WTC11 (cell line): ENCODE measurements around the gene TMEM72. TPM values are rescaled to one million over a fixed set of nuclear protein-coding genes. Genes with fewer than 3 reads are reported as not detected.

Experiments
- ATAC-seq: fragments of 200-7000 bp; cut with Tn5 transposase; 2 replicates; pipeline ENCODE4 v1.10.0; 2021; ENCODE audit warnings: mild to moderate bottlenecking, moderate library complexity
- CTCF ChIA-PET: fragments of 300-600 bp; sonication (Branson Sonifier 250); formaldehyde crosslinking; loops from one replicate; lab custom pipeline; 2021; ENCODE audit warnings: antibody characterized with exemption; lab: Charles Lee
- POLR2A ChIA-PET: fragments of 350-600 bp; sonication (Branson Sonifier 250); formaldehyde crosslinking; loops from one replicate; lab custom pipeline; 2021; ENCODE audit warnings: antibody characterized with exemption; lab: Charles Lee
- DNase-seq: peaks from one replicate; pipeline ENCODE4 v3.0.0; 2021; ENCODE audit warnings: low spot score
- H3K27ac Mint-ChIP-seq: 2 replicates; pipeline ENCODE4 v1.8.0; 2021; ENCODE audit warnings: mixed read lengths
- H3K27me3 Mint-ChIP-seq: 2 replicates; pipeline ENCODE4 v1.8.0; 2021; ENCODE audit warnings: low read depth, mild to moderate bottlenecking, moderate library complexity, mixed read lengths
- H3K36me3 Mint-ChIP-seq: 2 replicates; pipeline ENCODE4 v1.8.0; 2021; ENCODE audit warnings: mixed read lengths
- H3K4me1 Mint-ChIP-seq: 2 replicates; pipeline ENCODE4 v1.8.0; 2022; ENCODE audit warnings: mixed read lengths
- H3K4me3 Mint-ChIP-seq: 2 replicates; pipeline ENCODE4 v1.8.0; 2021; ENCODE audit warnings: mild to moderate bottlenecking, moderate library complexity, mixed read lengths
- H3K9me3 Mint-ChIP-seq: 2 replicates; pipeline ENCODE4 v1.8.0; 2021; ENCODE audit warnings: mixed read lengths
- AR ChIP-seq: fragments of 250-450 bp; sonication (Bioruptor Pico); IDR thresholded peaks from 2 replicates; pipeline ENCODE4 v1.9.0; 2021; ENCODE audit warnings: mild to moderate bottlenecking
- ATF1 ChIP-seq: sonication (generic); formaldehyde crosslinking; IDR thresholded peaks from 2 replicates; pipeline ENCODE4 v1.8.1; 2023; ENCODE audit warnings: mild to moderate bottlenecking, moderate library complexity, missing genetic modification reagents
- ATF6 ChIP-seq: sonication (generic); formaldehyde crosslinking; IDR thresholded peaks from 2 replicates; pipeline ENCODE4 v1.8.1; 2023; ENCODE audit warnings: mild to moderate bottlenecking, missing genetic modification reagents
- FOXJ3 ChIP-seq: sonication (generic); formaldehyde crosslinking; IDR thresholded peaks from 2 replicates; pipeline ENCODE4 v1.9.0; 2021; ENCODE audit warnings: missing genetic modification reagents, mild to moderate bottlenecking, borderline replicate concordance
- GABPB1 ChIP-seq: sonication (generic); formaldehyde crosslinking; IDR thresholded peaks from 2 replicates; pipeline ENCODE4 v1.8.1; 2023; ENCODE audit warnings: mild to moderate bottlenecking, missing genetic modification reagents
- GTF2I ChIP-seq: fragments of 250-450 bp; sonication (Bioruptor Pico); conservative IDR thresholded peaks from 2 replicates; pipeline ENCODE4 v1.4.0; 2021; ENCODE audit warnings: mild to moderate bottlenecking
- MXD4 ChIP-seq: fragments of 250-450 bp; sonication (Bioruptor Pico); IDR thresholded peaks from 2 replicates; pipeline ENCODE4 v1.8.0; 2021; ENCODE audit warnings: mild to moderate bottlenecking, moderate library complexity, borderline replicate concordance
- NFE2L1 ChIP-seq: sonication (generic); formaldehyde crosslinking; IDR thresholded peaks from 2 replicates; pipeline ENCODE4 v1.8.1; 2023; ENCODE audit warnings: missing genetic modification reagents
- PREB ChIP-seq: sonication (generic); formaldehyde crosslinking; IDR thresholded peaks from 2 replicates; pipeline ENCODE4 v1.8.1; 2022; ENCODE audit warnings: mild to moderate bottlenecking, missing genetic modification reagents, moderate library complexity, borderline replicate concordance
- PRRX2 ChIP-seq: fragments of 250-450 bp; sonication (Bioruptor Pico); IDR thresholded peaks from 2 replicates; pipeline ENCODE4 v1.8.0; 2021; ENCODE audit warnings: mild to moderate bottlenecking
- TP53 ChIP-seq: sonication (generic); formaldehyde crosslinking; IDR thresholded peaks from 2 replicates; pipeline ENCODE4 v1.8.1; 2023; ENCODE audit warnings: mild to moderate bottlenecking, missing genetic modification reagents
- ZNF232 ChIP-seq: sonication (generic); formaldehyde crosslinking; IDR thresholded peaks from 2 replicates; pipeline ENCODE4 v1.8.0; 2022; ENCODE audit warnings: mild to moderate bottlenecking, missing genetic modification reagents
- ZNF281 ChIP-seq: sonication (generic); formaldehyde crosslinking; IDR thresholded peaks from 2 replicates; pipeline ENCODE4 v1.8.0; 2023; ENCODE audit warnings: mild to moderate bottlenecking, missing genetic modification reagents
- ZNF423 ChIP-seq: fragments of 250-450 bp; sonication (Bioruptor Pico); IDR thresholded peaks from 2 replicates; pipeline ENCODE4 v2.1.2; 2022; ENCODE audit warnings: mild to moderate bottlenecking, moderate library complexity
- total RNA-seq: library from RNA; stranded (reverse); gene quantifications from 3 replicates; pipeline ENCODE4 v1.2.3, GENCODE V29; 2021

The TMEM72 gene
- total RNA-seq, 1 experiment from 2014 or later = not detected

- ChIA-PET CTCF (interaction anchor here (1.8 to 5.2 kb wide), 4 partner anchors 26 to 55 kb away, joined by 5 to 74 read pairs (median 22); partner anchors contain the start of genes DEPP1 and RASSF4), POLR2A (no interaction called here)
- Mint-ChIP-seq H3K27me3 (peaks cover 4% of the 10 kb centered on the region; the same call in 1 of the 2 replicates), H3K4me3 (no peak overlapping the region), H3K9me3 (peaks cover 7% of the 10 kb centered on the region; the same call in 1 of the 2 replicates), H3K36me3 (no peaks in the 10 kb centered on the region), H3K4me1 (peaks cover 4% of the 10 kb centered on the region)
- ATAC-seq (no peak), DNase-seq (no peak)
- no peak for TF ChIP-seq AR (CRISPR knock-in tag)
- peak; percentile 92 for TF ChIP-seq GABPB1 (CRISPR knock-in tag)
- TF ChIP-seq, all 79 proteins: peak for 1
- no peak overlapping the region for H3K27ac Mint-ChIP-seq
Measured at GRCh38 chr10:44935201-44935965, 24.2 kb downstream of the TMEM72 start.

- ChIA-PET CTCF (interaction anchor here (1.9 to 5.2 kb wide), 2 partner anchors 25 to 43 kb away, joined by 5 to 74 read pairs; partner anchors contain the start of genes DEPP1 and RASSF4), POLR2A (no interaction called here)
- H3K36me3 Mint-ChIP-seq = no peaks in the 10 kb centered on the region
- no peak for ATAC-seq
- peaks cover 7% of the 10 kb centered on the region; the same call in 1 of the 2 replicates for H3K9me3 Mint-ChIP-seq
- H3K27me3 Mint-ChIP-seq = peaks cover 4% of the 10 kb centered on the region; the same call in 1 of the 2 replicates
- DNase-seq = no peak
- H3K27ac Mint-ChIP-seq = no peak overlapping the region
- TF ChIP-seq GTF2I (CRISPR knock-in tag) (no peak), ZNF232 (CRISPR knock-in tag) (no peak), MXD4 (CRISPR knock-in tag) (no peak), ATF6 (CRISPR knock-in tag) (no peak), PRRX2 (CRISPR knock-in tag) (no peak), ZNF423 (CRISPR knock-in tag) (no peak), FOXJ3 (CRISPR knock-in tag) (no peak), TP53 (no peak), PREB (CRISPR knock-in tag) (no peak), NFE2L1 (no peak), ZNF281 (no peak), ATF1 (CRISPR knock-in tag) (no peak)
- TF ChIP-seq, all 79 proteins: peak for 0
- Mint-ChIP-seq H3K4me3 (no peak overlapping the region), H3K4me1 (peaks cover 4% of the 10 kb centered on the region)
Measured at GRCh38 chr10:44935966-44936295, 24.8 kb downstream of the TMEM72 start.
